Astrocyte (in vitro differentiated cells and primary cell): ENCODE measurements around the gene MYL12A. TPM values are rescaled to one million over a fixed set of nuclear protein-coding genes. Genes with fewer than 3 reads are reported as not detected.

Experiments
- DNase-seq: peaks from one replicate; pipeline ENCODE4 v3.0.0-alpha.2; 2010; ENCODE audit warnings: low read depth
- FAIRE-seq: peaks from 2 replicates; lab custom pipeline; 2011; peaks lifted over from hg19 to GRCh38; lab: Jason Lieb, UNC
- H2AFZ ChIP-seq: 2 replicates; pipeline ENCODE4 v1.6.0; 2012; ENCODE audit warnings: low read depth, low read length, inconsistent platforms
- H3K27ac ChIP-seq: 2 replicates; pipeline ENCODE4 v1.5.1; 2011; ENCODE audit warnings: low read depth, low read length, inconsistent platforms
- H3K27me3 ChIP-seq: 2 replicates; pipeline ENCODE4 v1.6.0; 2011; ENCODE audit warnings: low read length, inconsistent platforms; ENCODE audit not compliant: insufficient read depth
- H3K36me3 ChIP-seq: 2 replicates; pipeline ENCODE4 v1.5.1; 2011; ENCODE audit warnings: low read length, inconsistent platforms; ENCODE audit not compliant: insufficient read depth
- H3K4me1 ChIP-seq: 2 replicates; pipeline ENCODE4 v1.5.1; 2011; ENCODE audit warnings: low read length, inconsistent platforms; ENCODE audit not compliant: insufficient read depth
- H3K4me2 ChIP-seq: 2 replicates; pipeline ENCODE4 v1.6.0; 2012; ENCODE audit warnings: low read length, inconsistent platforms
- H3K4me3 ChIP-seq: 2 replicates; pipeline ENCODE4 v1.5.1; 2011; ENCODE audit warnings: low read depth, mild to moderate bottlenecking, low read length, inconsistent platforms; ENCODE audit not compliant: insufficient read depth
- H3K79me2 ChIP-seq: 2 replicates; pipeline ENCODE4 v1.6.0; 2012; ENCODE audit warnings: mild to moderate bottlenecking, low read length, inconsistent platforms; ENCODE audit not compliant: insufficient read depth
- H3K9ac ChIP-seq: 2 replicates; pipeline ENCODE4 v1.6.0; 2012; ENCODE audit warnings: mild to moderate bottlenecking, low read length, inconsistent platforms
- H3K9me3 ChIP-seq: 2 replicates; pipeline ENCODE4 v1.5.1; 2012; ENCODE audit warnings: low read depth, mild to moderate bottlenecking, low read length, inconsistent platforms; ENCODE audit not compliant: insufficient read depth
- H4K20me1 ChIP-seq: 2 replicates; pipeline ENCODE4 v1.6.0; 2012; ENCODE audit warnings: low read length, inconsistent platforms; ENCODE audit not compliant: insufficient read depth
- H3K27ac Mint-ChIP-seq: one replicate; pipeline ENCODE4 v1.8.0; 2021; ENCODE audit warnings: mild to moderate bottlenecking, mixed read lengths; ENCODE audit not compliant: unreplicated experiment
- H3K27me3 Mint-ChIP-seq: one replicate; pipeline ENCODE4 v1.8.0; 2021; ENCODE audit warnings: low read depth, mixed read lengths; ENCODE audit not compliant: unreplicated experiment
- H3K36me3 Mint-ChIP-seq: one replicate; pipeline ENCODE4 v1.8.0; 2021; ENCODE audit warnings: low read depth, mixed read lengths; ENCODE audit not compliant: unreplicated experiment
- H3K4me1 Mint-ChIP-seq: one replicate; pipeline ENCODE4 v1.8.0; 2021; ENCODE audit warnings: low read depth, mixed read lengths; ENCODE audit not compliant: unreplicated experiment
- H3K4me3 Mint-ChIP-seq: one replicate; pipeline ENCODE4 v1.8.0; 2021; ENCODE audit warnings: mild to moderate bottlenecking, moderate library complexity, mixed read lengths; ENCODE audit not compliant: unreplicated experiment
- H3K9me3 Mint-ChIP-seq: one replicate; pipeline ENCODE4 v1.8.0; 2021; ENCODE audit warnings: mild to moderate bottlenecking, mixed read lengths; ENCODE audit not compliant: unreplicated experiment
- EZH2 ChIP-seq: IDR thresholded peaks from 2 replicates; pipeline ENCODE4 v1.6.1; 2012; ENCODE audit warnings: mild to moderate bottlenecking, low read length, inconsistent platforms; ENCODE audit not compliant: insufficient read depth
- total RNA-seq: library from RNA; stranded (reverse); gene quantifications from 2 replicates; pipeline ENCODE4 v1.2.1, GENCODE V29; 2021
- TF ChIP-seq, protein P1 (sequence below): IDR thresholded peaks from 2 replicates; pipeline ENCODE4 v1.5.1; 2011; ENCODE audit warnings: low read depth, mild to moderate bottlenecking, inconsistent platforms, low read length, moderate library complexity; ENCODE audit not compliant: insufficient read depth

Gene MYL12A
- total RNA-seq, 1 donor from 2014 or later: 682 TPM

DNA sequence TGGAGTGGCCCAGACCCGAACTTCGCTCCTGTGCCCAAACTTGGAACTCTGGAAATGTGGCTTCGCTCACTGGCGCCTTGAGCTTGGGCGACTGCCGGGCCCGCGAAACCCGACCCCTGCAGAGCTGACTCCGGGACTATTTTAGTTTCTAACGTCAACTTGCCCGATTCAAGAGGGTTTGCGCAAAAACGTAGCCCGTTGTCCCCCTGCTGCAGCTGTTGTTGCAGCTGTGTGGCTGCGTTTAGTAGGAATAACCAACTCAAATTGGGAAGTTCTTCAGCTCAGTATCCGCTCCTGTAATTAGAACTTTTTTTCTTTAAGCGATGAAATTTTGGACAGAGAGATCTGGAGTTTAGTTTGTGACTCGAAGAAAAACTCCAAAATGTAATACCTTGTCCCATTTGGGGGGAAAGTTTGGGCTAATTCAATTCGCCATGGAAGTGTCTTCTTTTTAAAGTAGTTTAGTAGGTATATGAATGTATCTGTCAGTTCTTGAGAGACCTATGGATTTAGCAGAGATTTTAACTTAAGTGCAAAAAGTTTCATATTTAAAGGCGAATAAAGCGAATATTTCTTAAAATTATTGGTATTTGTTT, 559 bp downstream of the MYL12A start:
- H2AFZ ChIP-seq: no peak overlapping the region
- TF ChIP-seq EZH2: no peak
- TF ChIP-seq, protein P1, sequence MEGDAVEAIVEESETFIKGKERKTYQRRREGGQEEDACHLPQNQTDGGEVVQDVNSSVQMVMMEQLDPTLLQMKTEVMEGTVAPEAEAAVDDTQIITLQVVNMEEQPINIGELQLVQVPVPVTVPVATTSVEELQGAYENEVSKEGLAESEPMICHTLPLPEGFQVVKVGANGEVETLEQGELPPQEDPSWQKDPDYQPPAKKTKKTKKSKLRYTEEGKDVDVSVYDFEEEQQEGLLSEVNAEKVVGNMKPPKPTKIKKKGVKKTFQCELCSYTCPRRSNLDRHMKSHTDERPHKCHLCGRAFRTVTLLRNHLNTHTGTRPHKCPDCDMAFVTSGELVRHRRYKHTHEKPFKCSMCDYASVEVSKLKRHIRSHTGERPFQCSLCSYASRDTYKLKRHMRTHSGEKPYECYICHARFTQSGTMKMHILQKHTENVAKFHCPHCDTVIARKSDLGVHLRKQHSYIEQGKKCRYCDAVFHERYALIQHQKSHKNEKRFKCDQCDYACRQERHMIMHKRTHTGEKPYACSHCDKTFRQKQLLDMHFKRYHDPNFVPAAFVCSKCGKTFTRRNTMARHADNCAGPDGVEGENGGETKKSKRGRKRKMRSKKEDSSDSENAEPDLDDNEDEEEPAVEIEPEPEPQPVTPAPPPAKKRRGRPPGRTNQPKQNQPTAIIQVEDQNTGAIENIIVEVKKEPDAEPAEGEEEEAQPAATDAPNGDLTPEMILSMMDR: no peak
- DNase-seq: peak; percentile 33

DNA sequence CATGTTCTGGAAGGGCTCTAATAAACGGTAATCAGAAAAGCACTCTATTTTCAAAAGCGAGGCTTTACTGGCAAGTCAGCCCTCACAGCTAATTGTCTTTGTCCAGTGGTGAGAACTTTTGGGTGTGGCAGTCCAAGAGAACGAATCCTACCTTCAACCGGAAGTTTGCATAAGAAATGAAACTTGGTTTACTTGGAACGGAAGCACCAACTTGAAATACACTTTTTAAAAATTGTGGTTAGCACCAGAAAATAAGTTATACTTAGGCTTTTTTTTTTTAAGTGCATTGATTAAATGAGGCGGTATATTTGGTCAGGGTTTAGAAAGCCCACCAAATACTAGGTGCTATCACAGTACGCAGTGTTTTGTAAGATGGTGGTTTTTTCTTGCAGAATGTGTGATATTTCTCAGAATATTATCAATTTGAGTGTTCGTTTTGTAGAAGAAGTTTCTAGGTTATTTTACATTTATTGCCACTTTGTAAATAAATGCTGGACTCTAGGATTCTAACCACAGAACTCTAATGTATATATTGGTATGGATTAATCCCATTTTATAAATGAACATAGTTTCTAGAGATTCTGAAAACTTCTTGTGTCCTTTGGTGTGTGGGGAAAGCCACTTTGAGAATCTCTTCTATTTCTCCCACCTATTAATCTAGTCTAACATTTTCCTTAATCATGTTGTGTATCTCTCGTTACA, 1.2 kb downstream of the MYL12A start:
- Histone ChIP-seq H3K4me3 (peak overlapping the region; percentile 99), H3K27me3 (no peaks in the 10 kb centered on the region), H3K9me3 (no peaks in the 10 kb centered on the region), H3K9ac (peak overlapping the region; percentile 99), H3K36me3 (peaks cover 24% of the 10 kb centered on the region), H3K79me2 (peaks cover 64% of the 10 kb centered on the region), H2AFZ (no peak overlapping the region), H3K4me2 (peak overlapping the region; percentile 88), H3K4me1 (peaks cover 30% of the 10 kb centered on the region), H4K20me1 (peaks cover 34% of the 10 kb centered on the region), H3K27ac (peak overlapping the region; percentile 100)
- Mint-ChIP-seq H3K27me3 (no peaks in the 10 kb centered on the region), H3K4me1 (peaks cover 29% of the 10 kb centered on the region), H3K27ac (peak overlapping the region; percentile 98), H3K9me3 (no peaks in the 10 kb centered on the region), H3K4me3 (peak overlapping the region; percentile 86), H3K36me3 (peaks cover 5% of the 10 kb centered on the region)
- FAIRE-seq (no peak), DNase-seq (peak; percentile 52)
- TF ChIP-seq EZH2: no peak
- TF ChIP-seq, protein P1: no peak

More for the DNA sequence above, 559 bp downstream of the MYL12A start:
- H3K27ac ChIP-seq: peak overlapping the region; percentile 100
- no peaks in the 10 kb centered on the region for H3K9me3 ChIP-seq
- Mint-ChIP-seq H3K36me3 (peaks cover 2% of the 10 kb centered on the region), H3K27ac (peak overlapping the region; percentile 98), H3K4me1 (peaks cover 22% of the 10 kb centered on the region), H3K27me3 (no peaks in the 10 kb centered on the region), H3K9me3 (no peaks in the 10 kb centered on the region), H3K4me3 (peak overlapping the region; percentile 86)
- H3K4me3 ChIP-seq: peak overlapping the region; percentile 99
- H4K20me1 ChIP-seq: peaks cover 28% of the 10 kb centered on the region
- H3K4me1 ChIP-seq: peaks cover 30% of the 10 kb centered on the region
- FAIRE-seq: no peak
- H3K36me3 ChIP-seq: peaks cover 17% of the 10 kb centered on the region
- H3K27me3 ChIP-seq: no peaks in the 10 kb centered on the region
- peak overlapping the region; percentile 99 for H3K9ac ChIP-seq
- peak overlapping the region; percentile 88 for H3K4me2 ChIP-seq
- peaks cover 58% of the 10 kb centered on the region for H3K79me2 ChIP-seq
